Liver (tissue), 3 donors: ENCODE measurements around the gene MT1F.

Source experiments
- GABPA ChIP-seq, 2 donors: IDR thresholded peaks in 1 of 2; conservative IDR thresholded peaks in 1 of 2; 2 replicates each; pipeline ENCODE4 v1.6.1; 2016; ENCODE audit warnings: antibody characterized with exemption in 2 of 2, mild to moderate bottlenecking in 1 of 2, moderate library complexity in 1 of 2
- HNF4G ChIP-seq: IDR thresholded peaks from 2 replicates; pipeline ENCODE4 v1.6.1; 2016; ENCODE audit warnings: antibody characterized with exemption
- RAD21 ChIP-seq, 2 donors: IDR thresholded peaks; 2 replicates each; pipeline ENCODE4 v1.6.1; 2016; ENCODE audit warnings: antibody characterized with exemption in 2 of 2, mild to moderate bottlenecking in 2 of 2
- TF ChIP-seq, protein P1 (sequence below): IDR thresholded peaks from 2 replicates; pipeline ENCODE4 v1.6.1; 2016; ENCODE audit warnings: antibody characterized with exemption, mild to moderate bottlenecking
- TF ChIP-seq, protein P2 (sequence below): IDR thresholded peaks from 2 replicates; pipeline ENCODE4 v1.6.1; 2016; ENCODE audit warnings: antibody characterized with exemption
- TF ChIP-seq, protein P3 (sequence below): fragments of 150-350 bp; IDR thresholded peaks from 2 replicates; pipeline ENCODE4 v1.5.1; 2017; ENCODE audit warnings: improper control_type of control experiment, low read depth, low read length; ENCODE audit not compliant: missing input control
- donor health status: healthy.
- donor health status: healthy.

DNA sequence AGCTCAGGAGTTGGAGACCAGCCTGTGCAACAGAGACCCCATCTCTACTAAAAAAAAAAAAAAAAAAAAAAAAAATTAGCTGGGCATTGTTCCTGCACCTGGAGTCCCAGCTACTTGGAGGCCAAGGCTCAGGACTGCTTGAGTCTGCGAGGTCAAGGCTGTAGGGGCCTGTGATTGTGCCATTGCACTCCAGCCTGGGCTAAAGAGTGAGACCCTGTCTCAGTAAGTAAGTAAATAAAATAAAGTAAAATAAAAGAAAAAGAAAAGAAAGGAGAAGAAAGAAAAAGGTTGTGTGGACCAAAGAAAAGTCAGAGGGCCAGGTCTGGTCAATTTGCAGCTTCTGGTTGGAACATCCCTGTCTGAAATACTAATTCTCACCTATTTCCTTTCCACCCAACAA, 42.9 kb downstream of the MT1F start:
- TF ChIP-seq, protein P1, sequence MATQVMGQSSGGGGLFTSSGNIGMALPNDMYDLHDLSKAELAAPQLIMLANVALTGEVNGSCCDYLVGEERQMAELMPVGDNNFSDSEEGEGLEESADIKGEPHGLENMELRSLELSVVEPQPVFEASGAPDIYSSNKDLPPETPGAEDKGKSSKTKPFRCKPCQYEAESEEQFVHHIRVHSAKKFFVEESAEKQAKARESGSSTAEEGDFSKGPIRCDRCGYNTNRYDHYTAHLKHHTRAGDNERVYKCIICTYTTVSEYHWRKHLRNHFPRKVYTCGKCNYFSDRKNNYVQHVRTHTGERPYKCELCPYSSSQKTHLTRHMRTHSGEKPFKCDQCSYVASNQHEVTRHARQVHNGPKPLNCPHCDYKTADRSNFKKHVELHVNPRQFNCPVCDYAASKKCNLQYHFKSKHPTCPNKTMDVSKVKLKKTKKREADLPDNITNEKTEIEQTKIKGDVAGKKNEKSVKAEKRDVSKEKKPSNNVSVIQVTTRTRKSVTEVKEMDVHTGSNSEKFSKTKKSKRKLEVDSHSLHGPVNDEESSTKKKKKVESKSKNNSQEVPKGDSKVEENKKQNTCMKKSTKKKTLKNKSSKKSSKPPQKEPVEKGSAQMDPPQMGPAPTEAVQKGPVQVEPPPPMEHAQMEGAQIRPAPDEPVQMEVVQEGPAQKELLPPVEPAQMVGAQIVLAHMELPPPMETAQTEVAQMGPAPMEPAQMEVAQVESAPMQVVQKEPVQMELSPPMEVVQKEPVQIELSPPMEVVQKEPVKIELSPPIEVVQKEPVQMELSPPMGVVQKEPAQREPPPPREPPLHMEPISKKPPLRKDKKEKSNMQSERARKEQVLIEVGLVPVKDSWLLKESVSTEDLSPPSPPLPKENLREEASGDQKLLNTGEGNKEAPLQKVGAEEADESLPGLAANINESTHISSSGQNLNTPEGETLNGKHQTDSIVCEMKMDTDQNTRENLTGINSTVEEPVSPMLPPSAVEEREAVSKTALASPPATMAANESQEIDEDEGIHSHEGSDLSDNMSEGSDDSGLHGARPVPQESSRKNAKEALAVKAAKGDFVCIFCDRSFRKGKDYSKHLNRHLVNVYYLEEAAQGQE: no peak
- TF ChIP-seq, protein P2, sequence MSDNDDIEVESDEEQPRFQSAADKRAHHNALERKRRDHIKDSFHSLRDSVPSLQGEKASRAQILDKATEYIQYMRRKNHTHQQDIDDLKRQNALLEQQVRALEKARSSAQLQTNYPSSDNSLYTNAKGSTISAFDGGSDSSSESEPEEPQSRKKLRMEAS: no peak
- TF ChIP-seq, protein P3, sequence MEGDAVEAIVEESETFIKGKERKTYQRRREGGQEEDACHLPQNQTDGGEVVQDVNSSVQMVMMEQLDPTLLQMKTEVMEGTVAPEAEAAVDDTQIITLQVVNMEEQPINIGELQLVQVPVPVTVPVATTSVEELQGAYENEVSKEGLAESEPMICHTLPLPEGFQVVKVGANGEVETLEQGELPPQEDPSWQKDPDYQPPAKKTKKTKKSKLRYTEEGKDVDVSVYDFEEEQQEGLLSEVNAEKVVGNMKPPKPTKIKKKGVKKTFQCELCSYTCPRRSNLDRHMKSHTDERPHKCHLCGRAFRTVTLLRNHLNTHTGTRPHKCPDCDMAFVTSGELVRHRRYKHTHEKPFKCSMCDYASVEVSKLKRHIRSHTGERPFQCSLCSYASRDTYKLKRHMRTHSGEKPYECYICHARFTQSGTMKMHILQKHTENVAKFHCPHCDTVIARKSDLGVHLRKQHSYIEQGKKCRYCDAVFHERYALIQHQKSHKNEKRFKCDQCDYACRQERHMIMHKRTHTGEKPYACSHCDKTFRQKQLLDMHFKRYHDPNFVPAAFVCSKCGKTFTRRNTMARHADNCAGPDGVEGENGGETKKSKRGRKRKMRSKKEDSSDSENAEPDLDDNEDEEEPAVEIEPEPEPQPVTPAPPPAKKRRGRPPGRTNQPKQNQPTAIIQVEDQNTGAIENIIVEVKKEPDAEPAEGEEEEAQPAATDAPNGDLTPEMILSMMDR: no peak
- TF ChIP-seq RAD21 (IDR thresholded peaks at IDR 0.05): no peak
- TF ChIP-seq GABPA (IDR thresholded peaks at IDR 0.05 in 1 of 2, conservative IDR thresholded peaks at IDR 0.05 in 1 of 2): no peak
- no peak for TF ChIP-seq HNF4G
